Esophagus squamous epithelium (tissue), 5 donors: ENCODE results near the gene SCIMP. TPM values are rescaled to one million over a fixed set of nuclear protein-coding genes. Genes with fewer than 3 reads are reported as not detected.

ENCODE experiments used
- DNase-seq: peaks from one replicate; lab custom pipeline; 2025; lab: John Stamatoyannopoulos, UW
- H3K27ac ChIP-seq, 4 donors: fragments of 200-600 bp; sonication (generic); one replicate each; pipeline ENCODE4 v1.5.1; 2016 to 2019; ENCODE audit warnings: mild to moderate bottlenecking in 1 of 4
- H3K27me3 ChIP-seq, 4 donors: fragments of 200-600 bp; sonication (generic); 1 replicate in 3 of 4; 2 replicates in 1 of 4; pipeline versions ENCODE4 v1.5.1 to v1.6.0; 2017 to 2021; ENCODE audit warnings: antibody characterized with exemption in 1 of 4
- H3K36me3 ChIP-seq, 3 donors: fragments of 200-600 bp; sonication (generic); one replicate each; pipeline ENCODE4 v1.5.1; 2016 to 2019
- H3K4me1 ChIP-seq, 3 donors: fragments of 200-600 bp; sonication (generic); one replicate each; pipeline ENCODE4 v1.5.1; 2017 to 2019
- H3K4me3 ChIP-seq, 4 donors: fragments of 200-600 bp; sonication (generic); 1 replicate in 3 of 4; 2 replicates in 1 of 4; pipeline ENCODE4 v1.5.1; 2016 to 2019; ENCODE audit warnings: mild to moderate bottlenecking in 2 of 4, moderate library complexity in 1 of 4
- H3K9me3 ChIP-seq, 3 donors: fragments of 200-600 bp; sonication (generic); one replicate each; pipeline ENCODE4 v1.5.1; 2016 to 2019
- POLR2A ChIP-seq, 4 donors: fragments of 450-650 bp; IDR thresholded peaks; one replicate each; pipeline ENCODE4 v1.6.1; 2017; ENCODE audit warnings: antibody characterized with exemption in 4 of 4, mild to moderate bottlenecking in 4 of 4, moderate library complexity in 3 of 4
- WGBS, 2 donors: methylation state at CpG; one replicate each; pipeline ENCODE4 v1.1.5; 2018; 5-methylcytosine and 5-hydroxymethylcytosine counted together
- intact Hi-C: fragments of 100-400 bp; cut with DNase I; formaldehyde crosslinking; loops from one replicate; pipeline ENCODE4 v1.15.0; 2022
- total RNA-seq, 4 donors: library from RNA; depleted of rRNA; stranded (reverse); fragments of >200 nt; gene quantifications; one replicate each; pipeline ENCODE4 v1.1.0, GENCODE V29; 2016
- TF ChIP-seq, protein P1 (sequence below), 6 experiments: fragments of 450-650 bp in 4 of 6; fragments of 200-600 bp in 2 of 6; sonication (generic) in 2 of 6; IDR thresholded peaks; one replicate each; pipeline ENCODE4 v1.5.1; 2016 to 2019; ENCODE audit warnings: antibody characterized with exemption in 6 of 6, mild to moderate bottlenecking in 4 of 6, moderate library complexity in 4 of 6
- donor health status: DM: yes; HTN: yes; CAD: no.

The SCIMP gene
- total RNA-seq, 4 donors from 2014 or later: 0.45 to 3.7 (median 1.2) TPM

DNA sequence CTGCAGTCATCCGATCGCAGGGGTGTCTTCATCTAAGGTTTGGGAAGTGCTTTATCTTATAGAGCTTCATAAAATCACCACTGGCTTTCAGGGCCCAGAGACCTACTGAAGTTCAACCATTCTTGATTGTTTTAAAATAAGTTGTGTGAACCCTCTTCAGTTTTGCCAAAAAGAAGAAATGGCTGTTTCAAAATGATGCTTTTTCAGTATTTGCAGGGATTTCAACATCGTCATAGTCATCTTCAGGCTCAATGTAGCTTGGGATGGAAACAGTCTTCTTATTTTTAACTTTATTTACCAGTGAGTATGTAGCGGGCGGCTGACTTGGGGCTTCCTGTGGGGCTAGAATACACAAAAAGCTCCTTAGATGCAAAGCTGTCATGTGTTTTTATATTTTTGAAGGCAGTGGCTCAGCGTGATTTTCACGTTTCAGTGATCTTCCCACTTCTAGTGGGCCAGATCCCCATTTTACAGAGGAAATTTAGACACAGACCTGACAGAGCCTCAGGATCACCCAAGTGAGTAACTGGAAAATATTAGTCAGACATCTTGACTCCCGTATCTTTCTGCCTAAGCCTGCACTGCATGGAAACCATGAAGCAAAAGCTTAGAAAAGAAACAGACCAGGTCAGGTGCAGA lies 23.9 kb downstream of the SCIMP start:
- Histone ChIP-seq H3K4me1 (no peaks in the 10 kb centered on the region), H3K4me3 (no peak overlapping the region), H3K36me3 (peaks cover 0 to 26% (median 2%) of the 10 kb centered on the region in 3 donors), H3K27ac (peak overlapping the region in 2 of 4 donors; percentile 6 to 29), H3K9me3 (no peaks in the 10 kb centered on the region), H3K27me3 (no peaks in the 10 kb centered on the region)
- WGBS, 2 donors: 79 to 96% methylated on average over 8 of the region's 8 CpGs
- no peak for DNase-seq
- TF ChIP-seq, protein P1, sequence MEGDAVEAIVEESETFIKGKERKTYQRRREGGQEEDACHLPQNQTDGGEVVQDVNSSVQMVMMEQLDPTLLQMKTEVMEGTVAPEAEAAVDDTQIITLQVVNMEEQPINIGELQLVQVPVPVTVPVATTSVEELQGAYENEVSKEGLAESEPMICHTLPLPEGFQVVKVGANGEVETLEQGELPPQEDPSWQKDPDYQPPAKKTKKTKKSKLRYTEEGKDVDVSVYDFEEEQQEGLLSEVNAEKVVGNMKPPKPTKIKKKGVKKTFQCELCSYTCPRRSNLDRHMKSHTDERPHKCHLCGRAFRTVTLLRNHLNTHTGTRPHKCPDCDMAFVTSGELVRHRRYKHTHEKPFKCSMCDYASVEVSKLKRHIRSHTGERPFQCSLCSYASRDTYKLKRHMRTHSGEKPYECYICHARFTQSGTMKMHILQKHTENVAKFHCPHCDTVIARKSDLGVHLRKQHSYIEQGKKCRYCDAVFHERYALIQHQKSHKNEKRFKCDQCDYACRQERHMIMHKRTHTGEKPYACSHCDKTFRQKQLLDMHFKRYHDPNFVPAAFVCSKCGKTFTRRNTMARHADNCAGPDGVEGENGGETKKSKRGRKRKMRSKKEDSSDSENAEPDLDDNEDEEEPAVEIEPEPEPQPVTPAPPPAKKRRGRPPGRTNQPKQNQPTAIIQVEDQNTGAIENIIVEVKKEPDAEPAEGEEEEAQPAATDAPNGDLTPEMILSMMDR (IDR thresholded peaks at IDR 0.05): no peak
- intact Hi-C loops: no loop called here

DNA sequence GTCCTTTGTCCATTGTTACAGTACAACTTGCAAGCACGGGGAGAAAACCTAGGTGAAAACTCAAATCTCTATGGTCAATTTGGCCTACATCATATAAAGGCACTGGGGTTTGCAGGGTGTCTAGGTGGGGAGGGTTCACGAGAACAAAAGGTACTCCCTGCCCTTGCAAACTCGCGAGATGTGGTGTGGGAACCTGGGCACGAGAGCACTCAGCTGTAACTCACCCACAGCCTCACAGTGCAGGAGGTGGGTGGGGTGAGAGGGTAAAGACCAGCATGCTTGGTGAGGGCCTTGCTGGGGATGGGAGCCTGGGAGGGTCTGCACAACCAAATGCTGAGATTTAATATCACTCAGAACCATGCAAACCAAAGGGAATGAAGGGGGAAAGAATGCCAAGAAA lies 24.6 kb downstream of the SCIMP start:
- Histone ChIP-seq H3K27ac (no peak overlapping the region), H3K36me3 (peaks cover 0 to 20% (median 0%) of the 10 kb centered on the region in 3 donors), H3K9me3 (no peaks in the 10 kb centered on the region), H3K4me3 (no peak overlapping the region), H3K4me1 (no peaks in the 10 kb centered on the region), H3K27me3 (no peaks in the 10 kb centered on the region)
- intact Hi-C loops: no loop called here
- WGBS, 2 donors: 88 to 100% methylated on average over 4 to 5 of the region's 5 CpGs
- no peak for DNase-seq
- TF ChIP-seq, protein P1 (IDR thresholded peaks at IDR 0.05): no peak
- TF ChIP-seq POLR2A (IDR thresholded peaks at IDR 0.05): no peak

DNA sequence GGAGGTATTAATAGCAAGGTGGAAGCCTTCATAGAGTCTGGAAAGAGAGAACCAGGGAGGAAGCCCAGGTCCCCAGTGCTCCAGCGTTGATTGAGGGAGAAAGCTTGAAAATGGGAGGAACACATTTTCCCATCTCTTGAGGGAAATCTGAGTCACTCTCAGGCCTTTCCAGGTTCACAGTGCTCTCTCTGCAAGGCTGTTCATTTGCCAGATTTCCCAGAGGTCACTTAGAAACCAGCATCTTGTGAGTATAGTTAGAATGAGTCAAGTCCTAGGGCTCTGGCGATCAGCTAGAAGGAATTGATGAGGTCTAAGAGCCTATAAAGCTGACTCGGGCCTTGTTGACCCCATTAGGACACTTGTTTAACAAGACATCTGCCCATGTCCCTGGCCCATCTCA lies 25.3 kb downstream of the SCIMP start:
- H3K36me3 ChIP-seq: peaks cover 0 to 16% (median 0%) of the 10 kb centered on the region in 3 donors
- H3K27ac ChIP-seq: no peak overlapping the region
- 88 to 96% methylated on average over 2 to 3 of the region's 3 CpGs for WGBS, 2 donors
- DNase-seq: no peak
- H3K4me3 ChIP-seq: no peak overlapping the region
- TF ChIP-seq POLR2A (IDR thresholded peaks at IDR 0.05): no peak
- TF ChIP-seq, protein P1 (IDR thresholded peaks at IDR 0.05): no peak
- no peaks in the 10 kb centered on the region for H3K4me1 ChIP-seq
- intact Hi-C loops: no loop called here
- H3K9me3 ChIP-seq: no peaks in the 10 kb centered on the region
- no peaks in the 10 kb centered on the region for H3K27me3 ChIP-seq

DNA sequence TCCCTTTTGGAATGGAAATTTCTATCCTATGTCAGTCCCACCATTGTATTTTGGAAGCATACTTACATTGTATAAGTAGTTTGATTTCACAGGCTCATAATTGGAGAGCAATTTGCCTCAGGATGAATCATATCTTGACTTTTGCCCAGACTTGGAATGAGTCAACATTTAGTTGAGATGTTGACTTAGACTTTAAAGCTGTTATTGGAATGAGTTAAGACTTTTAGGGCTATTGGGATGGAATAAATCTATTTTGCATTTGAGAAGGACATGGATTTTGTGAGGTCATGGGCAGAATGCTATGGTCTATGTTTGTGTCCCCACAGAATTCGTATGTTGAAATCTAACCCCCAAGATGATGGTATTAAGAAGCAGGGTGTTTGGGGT lies 30.8 kb downstream of the SCIMP start:
- H3K27ac ChIP-seq: no peak overlapping the region
- WGBS, 2 donors: 62 to 80% methylated on average over 1 of the region's 1 CpG
- TF ChIP-seq, protein P1 (IDR thresholded peaks at IDR 0.05): no peak
- TF ChIP-seq POLR2A (IDR thresholded peaks at IDR 0.05): no peak
- no peaks in the 10 kb centered on the region for H3K36me3 ChIP-seq
- intact Hi-C loops: no loop called here
- H3K4me3 ChIP-seq: no peak overlapping the region
- H3K27me3 ChIP-seq: no peaks in the 10 kb centered on the region
- H3K4me1 ChIP-seq: no peaks in the 10 kb centered on the region
- no peaks in the 10 kb centered on the region for H3K9me3 ChIP-seq
- DNase-seq: no peak

DNA sequence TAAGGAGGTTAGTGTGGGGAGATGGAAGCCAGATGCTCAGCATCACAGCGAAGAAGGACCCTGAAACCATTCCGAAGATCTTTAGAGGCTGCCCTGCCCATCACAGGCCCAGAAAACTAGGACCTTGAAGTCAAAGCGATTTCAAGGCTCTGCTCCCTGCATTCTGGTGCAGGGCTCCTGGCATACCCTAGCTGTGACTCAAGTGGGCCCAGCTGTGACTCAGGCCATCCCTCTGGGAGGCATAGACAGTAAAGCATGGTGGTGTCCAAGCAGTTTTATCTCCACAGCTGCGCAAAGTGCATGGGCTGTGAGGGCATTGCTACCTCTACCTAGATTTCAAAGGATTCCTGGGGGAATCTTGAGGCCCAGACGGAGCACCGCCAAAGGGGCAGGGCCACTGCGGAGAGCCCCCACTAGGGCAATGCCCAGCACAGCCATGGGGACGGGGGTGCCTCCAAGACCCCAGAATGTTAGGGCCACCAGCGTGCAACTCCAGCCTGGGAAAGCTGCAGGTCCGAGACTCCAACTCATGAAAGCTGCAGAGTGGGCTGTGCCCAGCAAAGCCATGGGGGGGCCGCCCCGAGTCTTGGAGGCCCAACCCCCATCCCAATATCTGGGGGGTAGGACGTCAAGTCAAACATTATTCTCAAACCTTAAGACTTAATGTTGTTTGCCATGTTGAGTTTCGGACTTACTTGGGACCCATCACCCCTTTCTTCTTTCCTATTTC lies 31.3 kb downstream of the SCIMP start:
- WGBS, 2 donors: 92 to 95% methylated on average over 12 to 13 of the region's 14 CpGs

More for the DNA sequence above, 31.3 kb downstream of the SCIMP start:
- Histone ChIP-seq H3K27ac (no peak overlapping the region), H3K4me1 (no peaks in the 10 kb centered on the region), H3K4me3 (no peak overlapping the region), H3K9me3 (no peaks in the 10 kb centered on the region), H3K27me3 (no peaks in the 10 kb centered on the region), H3K36me3 (no peaks in the 10 kb centered on the region)
- TF ChIP-seq, protein P1 (IDR thresholded peaks at IDR 0.05): no peak
- TF ChIP-seq POLR2A (IDR thresholded peaks at IDR 0.05): no peak
- DNase-seq: no peak
- intact Hi-C loops: no loop called here
